H9 (cell line): Measurements from ENCODE around the gene RNASEH2B. TPM values are rescaled to one million over a fixed set of nuclear protein-coding genes. Genes with fewer than 3 reads are reported as not detected.

ENCODE experiments used
- DNase-seq: peaks from one replicate; pipeline ENCODE4 v3.0.0-alpha.2; 2017
- H2AFZ ChIP-seq: one replicate; pipeline ENCODE4 v1.6.1; 2013; ENCODE audit warnings: mild to moderate bottlenecking, low read length, control low read depth, moderate library complexity
- H2AK5ac ChIP-seq: 2 replicates; pipeline ENCODE4 v1.6.1; 2013; ENCODE audit warnings: low read length, control low read depth, mixed read lengths; ENCODE audit not compliant: insufficient read length
- H2BK120ac ChIP-seq: one replicate; pipeline ENCODE4 v1.6.1; 2013; ENCODE audit warnings: low read depth, mild to moderate bottlenecking, low read length, control low read depth, inconsistent platforms; ENCODE audit not compliant: poor library complexity, severe bottlenecking
- H2BK12ac ChIP-seq: 2 replicates; pipeline ENCODE4 v1.6.1; 2013; ENCODE audit warnings: low read length, control low read depth, mixed read lengths, low read depth; ENCODE audit not compliant: insufficient read length
- H2BK15ac ChIP-seq: 2 replicates; pipeline ENCODE4 v1.6.1; 2013; ENCODE audit warnings: low read depth, low read length, control low read depth
- H2BK20ac ChIP-seq: one replicate; pipeline ENCODE4 v1.6.1; 2013; ENCODE audit warnings: low read depth, mild to moderate bottlenecking, low read length, control low read depth, inconsistent platforms; ENCODE audit not compliant: poor library complexity, severe bottlenecking
- H2BK5ac ChIP-seq: 2 replicates; pipeline ENCODE4 v1.6.1; 2013; ENCODE audit warnings: low read length, control low read depth, mixed read lengths; ENCODE audit not compliant: insufficient read length
- H3K14ac ChIP-seq: 2 replicates; pipeline ENCODE4 v1.6.1; 2013; ENCODE audit warnings: low read length, control low read depth; ENCODE audit not compliant: insufficient read depth
- H3K18ac ChIP-seq: 2 replicates; pipeline ENCODE4 v1.6.1; 2013; ENCODE audit warnings: low read depth, mild to moderate bottlenecking, mixed read lengths, low read length, control low read depth; ENCODE audit not compliant: insufficient read length
- H3K23ac ChIP-seq: 2 replicates; pipeline ENCODE4 v1.6.1; 2013; ENCODE audit warnings: low read length, control low read depth, mixed read lengths, low read depth; ENCODE audit not compliant: insufficient read length
- H3K23me2 ChIP-seq: 2 replicates; pipeline ENCODE4 v1.6.1; 2013; ENCODE audit warnings: low read depth, mild to moderate bottlenecking, mixed read lengths, low read length, control low read depth; ENCODE audit not compliant: insufficient read length, poor library complexity, severe bottlenecking
- H3K27ac ChIP-seq: 2 replicates; pipeline ENCODE4 v1.5.1; 2013; ENCODE audit warnings: low read length, control low read depth, mixed read lengths, low read depth; ENCODE audit not compliant: insufficient read length
- H3K27me3 ChIP-seq: 2 replicates; pipeline ENCODE4 v1.6.1; 2013; ENCODE audit warnings: low read length, control low read depth, inconsistent platforms; ENCODE audit not compliant: insufficient read depth
- H3K4ac ChIP-seq: 2 replicates; pipeline ENCODE4 v1.6.1; 2013; ENCODE audit warnings: low read depth, mild to moderate bottlenecking, control low read depth, inconsistent platforms, low read length, moderate library complexity
- H3K4me1 ChIP-seq: 2 replicates; pipeline ENCODE4 v1.6.1; 2013; ENCODE audit warnings: low read length, control low read depth, inconsistent platforms; ENCODE audit not compliant: insufficient read depth
- H3K4me2 ChIP-seq: 2 replicates; pipeline ENCODE4 v1.6.1; 2013; ENCODE audit warnings: low read length, control low read depth, mixed read lengths; ENCODE audit not compliant: insufficient read length, insufficient read depth
- H3K56ac ChIP-seq: 2 replicates; pipeline ENCODE4 v1.6.1; 2013; ENCODE audit warnings: low read depth, mild to moderate bottlenecking, mixed read lengths, low read length, control low read depth; ENCODE audit not compliant: insufficient read length
- H3K79me1 ChIP-seq: 2 replicates; pipeline ENCODE4 v1.6.1; 2013; ENCODE audit warnings: low read depth, mild to moderate bottlenecking, moderate library complexity, low read length, control low read depth, inconsistent platforms; ENCODE audit not compliant: insufficient read depth, poor library complexity, severe bottlenecking
- H3K79me2 ChIP-seq: 2 replicates; pipeline ENCODE4 v1.6.1; 2013; ENCODE audit warnings: low read length, control low read depth, inconsistent platforms; ENCODE audit not compliant: insufficient read depth
- H3K9ac ChIP-seq: 2 replicates; pipeline ENCODE4 v1.6.1; 2013; ENCODE audit warnings: low read length, control low read depth, mixed read lengths; ENCODE audit not compliant: insufficient read length; ENCODE audit errors: extremely low read depth
- H3K9me3 ChIP-seq: one replicate; pipeline ENCODE4 v1.6.1; 2013; ENCODE audit warnings: low read depth, low read length, inconsistent platforms; ENCODE audit not compliant: control insufficient read depth
- H3T11ph ChIP-seq: one replicate; pipeline ENCODE4 v1.6.1; 2013; ENCODE audit warnings: mild to moderate bottlenecking, low read length, control low read depth, inconsistent platforms
- H4K20me1 ChIP-seq: one replicate; pipeline ENCODE4 v1.6.1; 2013; ENCODE audit not compliant: control insufficient read depth, insufficient read length, insufficient read depth
- H4K5ac ChIP-seq: 2 replicates; pipeline ENCODE4 v1.6.1; 2013; ENCODE audit warnings: low read depth, mild to moderate bottlenecking, mixed read lengths, low read length, control low read depth; ENCODE audit not compliant: insufficient read length
- H4K8ac ChIP-seq: replicated peaks from 2 replicates; pipeline ENCODE4 v1.6.1; 2013; ENCODE audit warnings: low read length, control low read depth, mixed read lengths, low read depth; ENCODE audit not compliant: insufficient read length
- H4K91ac ChIP-seq: 2 replicates; pipeline ENCODE4 v1.6.1; 2013; ENCODE audit warnings: low read depth, mild to moderate bottlenecking, moderate library complexity, mixed read lengths, low read length, control low read depth; ENCODE audit not compliant: insufficient read length
- H3K27ac Mint-ChIP-seq, 3 experiments: 2 replicates in 2 of 3; 3 replicates in 1 of 3; pipeline ENCODE4 v1.8.0; 2020 to 2021; ENCODE audit warnings: mixed read lengths in 3 of 3, mild to moderate bottlenecking in 1 of 3, moderate library complexity in 1 of 3
- H3K27me3 Mint-ChIP-seq: 2 replicates; pipeline ENCODE4 v1.8.0; 2021; ENCODE audit warnings: low read depth, mild to moderate bottlenecking, moderate library complexity, mixed read lengths
- H3K36me3 Mint-ChIP-seq, 3 experiments: 2 replicates in 2 of 3; 3 replicates in 1 of 3; pipeline ENCODE4 v1.8.0; 2020 to 2021; ENCODE audit warnings: low read depth in 3 of 3, mixed read lengths in 3 of 3; ENCODE audit not compliant: insufficient read depth in 1 of 3
- H3K4me1 Mint-ChIP-seq, 2 experiments: 2 replicates each; pipeline ENCODE4 v1.8.0; 2020; ENCODE audit warnings: mixed read lengths in 2 of 2
- H3K4me3 Mint-ChIP-seq, 2 experiments: 2 replicates in 1 of 2; 3 replicates in 1 of 2; pipeline ENCODE4 v1.8.0; 2020 to 2021; ENCODE audit warnings: mild to moderate bottlenecking in 2 of 2, mixed read lengths in 2 of 2, moderate library complexity in 1 of 2
- H3K9me3 Mint-ChIP-seq, 2 experiments: 2 replicates in 1 of 2; 3 replicates in 1 of 2; pipeline ENCODE4 v1.8.0; 2020; ENCODE audit warnings: mild to moderate bottlenecking in 2 of 2, mixed read lengths in 2 of 2, moderate library complexity in 1 of 2
- CTCF ChIP-seq: fragments of 200-600 bp; sonication (generic); conservative IDR thresholded peaks from 3 replicates; pipeline ENCODE4 v1.8.0; 2021; ENCODE audit warnings: antibody characterized with exemption, mild to moderate bottlenecking
- WGBS: extraction: QIAGEN DNeasy Blood & Tissue Kit; methylation state at CpG from one replicate; pipeline ENCODE4 v1.1.7; 2013; ENCODE audit warnings: missing lambda C conversion rate, low lambda C conversion rate, mixed read lengths; ENCODE audit not compliant: insufficient read length; ENCODE audit errors: extremely low coverage; 5-methylcytosine and 5-hydroxymethylcytosine counted together
- total RNA-seq: library from RNA; stranded (reverse); gene quantifications from 2 replicates; pipeline ENCODE4 v1.2.1, GENCODE V29; 2021

RNASEH2B gene
- total RNA-seq, 1 experiment from 2014 or later, result 53.9 TPM

- H3K4me2 ChIP-seq, result no peak overlapping the region
- no peak overlapping the region; a peak in 1 of 7 replicates for H3K27ac Mint-ChIP-seq
Measured at GRCh38 chr13:50873467-50873866, 36.1 kb upstream of the RNASEH2B start.

More at GRCh38 chr13:50873467-50873866, 36.1 kb upstream of the RNASEH2B start:
- Histone ChIP-seq H4K91ac (no peak overlapping the region), H2BK20ac (no peak overlapping the region), H2BK120ac (no peak overlapping the region), H3K23ac (no peak overlapping the region), H4K5ac (no peak overlapping the region), H2AFZ (no peak overlapping the region), H3K79me2 (no peaks in the 10 kb centered on the region), H3K14ac (no peak overlapping the region), H3K27me3 (no peaks in the 10 kb centered on the region), H2BK5ac (no peak overlapping the region), H2AK5ac (no peak overlapping the region), H2BK15ac (no peak overlapping the region), H3K23me2 (no peaks in the 10 kb centered on the region), H3K27ac (no peak overlapping the region), H3K56ac (no peak overlapping the region), H3K9ac (no peak overlapping the region), H3K18ac (no peak overlapping the region), H4K20me1 (no peaks in the 10 kb centered on the region), H2BK12ac (no peak overlapping the region), H3K79me1 (no peaks in the 10 kb centered on the region), H3K4me1 (no peaks in the 10 kb centered on the region), H4K8ac (no peak overlapping the region), H3K4ac (no peak overlapping the region), H3T11ph (no peak overlapping the region), H3K9me3 (no peaks in the 10 kb centered on the region)
- Mint-ChIP-seq H3K4me1 (no peaks in the 10 kb centered on the region), H3K9me3 (no peaks in the 10 kb centered on the region; a peak in 1 of 5 replicates), H3K27me3 (no peaks in the 10 kb centered on the region), H3K36me3 (no peaks in the 10 kb centered on the region; a peak in 1 of 7 replicates), H3K4me3 (no peak overlapping the region)
- no peak for TF ChIP-seq CTCF
- no CpG with 5 or more reads among the region's 2 CpGs for WGBS
- no peak for DNase-seq
